GM21515 (cell line): Measurements from ENCODE around the gene HES4.
"Not testable (repeated sequence)": the region's sequence is repeated elsewhere in the genome, so short reads cannot be mapped to it uniquely, and the experiment has no call there.

ENCODE experiments used
- ATAC-seq: cut with Tn5 transposase; IDR thresholded peaks from one replicate; pipeline ENCODE4 v1.9.1; 2021; ENCODE audit not compliant: unreplicated experiment

Gene HES4

GRCh38 chr1:1019122-1019999, 19.5 kb upstream of the HES4 start:
- ATAC-seq, result peak; percentile 57

- ATAC-seq, result not testable (repeated sequence)
Measured at GRCh38 chr1:1018321-1018685, 18.4 kb upstream of the HES4 start.

DNA sequence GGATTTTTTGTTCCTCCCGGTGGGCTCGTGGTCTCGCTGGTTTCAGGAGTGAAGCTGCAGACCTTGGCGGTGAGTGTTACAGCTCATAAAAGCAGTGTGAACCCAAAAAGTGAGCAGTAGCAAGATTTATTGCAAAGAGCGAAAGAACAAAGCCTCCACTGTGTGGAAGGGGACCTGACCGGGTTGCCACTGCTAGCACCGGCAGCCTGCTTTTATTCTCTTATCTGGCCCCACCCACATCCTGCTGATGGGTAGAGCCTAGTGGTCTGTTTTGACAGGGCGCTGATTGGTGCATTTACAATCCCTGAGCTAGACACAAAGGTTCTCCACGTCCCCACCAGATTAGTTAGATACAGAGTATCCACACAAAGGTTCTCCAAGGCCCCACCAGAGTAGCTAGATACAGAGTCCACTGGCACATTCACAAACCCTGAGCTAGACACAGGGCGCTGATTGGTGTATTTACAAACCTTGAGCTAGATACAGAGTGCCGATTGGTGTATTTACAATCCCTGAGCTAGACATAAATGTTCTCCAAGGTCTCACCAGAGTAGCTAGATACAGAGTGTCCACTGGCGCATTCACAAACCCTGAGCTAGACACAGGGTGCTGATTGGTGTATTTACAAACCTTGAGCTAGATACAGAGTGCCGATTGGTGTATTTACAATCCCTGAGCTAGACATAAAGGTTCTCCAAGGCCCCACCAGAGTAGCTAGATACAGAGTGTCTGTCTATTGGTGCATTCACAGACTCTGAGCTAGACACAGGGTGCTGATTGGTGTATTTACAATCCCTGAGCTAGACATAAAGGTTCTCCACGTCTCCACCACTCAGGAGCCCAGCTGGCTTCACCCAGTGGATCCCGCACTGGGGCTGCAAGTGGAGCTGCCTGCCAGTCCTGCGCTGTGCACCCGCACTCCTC, 17.8 kb upstream of the HES4 start:
- not testable (repeated sequence) for ATAC-seq

GRCh38 chr1:1014799-1015681, 15.1 kb upstream of the HES4 start:
- ATAC-seq, result no peak

DNA sequence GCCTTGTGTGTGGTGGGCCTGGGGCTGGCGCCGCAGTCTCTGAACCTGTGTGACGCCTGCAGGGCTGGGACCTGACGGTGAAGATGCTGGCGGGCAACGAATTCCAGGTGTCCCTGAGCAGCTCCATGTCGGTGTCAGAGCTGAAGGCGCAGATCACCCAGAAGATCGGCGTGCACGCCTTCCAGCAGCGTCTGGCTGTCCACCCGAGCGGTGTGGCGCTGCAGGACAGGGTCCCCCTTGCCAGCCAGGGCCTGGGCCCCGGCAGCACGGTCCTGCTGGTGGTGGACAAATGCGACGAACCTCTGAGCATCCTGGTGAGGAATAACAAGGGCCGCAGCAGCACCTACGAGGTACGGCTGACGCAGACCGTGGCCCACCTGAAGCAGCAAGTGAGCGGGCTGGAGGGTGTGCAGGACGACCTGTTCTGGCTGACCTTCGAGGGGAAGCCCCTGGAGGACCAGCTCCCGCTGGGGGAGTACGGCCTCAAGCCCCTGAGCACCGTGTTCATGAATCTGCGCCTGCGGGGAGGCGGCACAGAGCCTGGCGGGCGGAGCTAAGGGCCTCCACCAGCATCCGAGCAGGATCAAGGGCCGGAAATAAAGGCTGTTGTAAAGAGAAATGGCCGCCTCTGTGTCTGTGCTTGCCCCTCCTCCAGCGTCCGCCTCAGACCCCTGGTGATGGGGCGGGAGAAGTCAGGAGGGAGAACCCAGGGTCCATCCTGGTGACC, 14.2 kb upstream of the HES4 start:
- ATAC-seq, result no peak

DNA sequence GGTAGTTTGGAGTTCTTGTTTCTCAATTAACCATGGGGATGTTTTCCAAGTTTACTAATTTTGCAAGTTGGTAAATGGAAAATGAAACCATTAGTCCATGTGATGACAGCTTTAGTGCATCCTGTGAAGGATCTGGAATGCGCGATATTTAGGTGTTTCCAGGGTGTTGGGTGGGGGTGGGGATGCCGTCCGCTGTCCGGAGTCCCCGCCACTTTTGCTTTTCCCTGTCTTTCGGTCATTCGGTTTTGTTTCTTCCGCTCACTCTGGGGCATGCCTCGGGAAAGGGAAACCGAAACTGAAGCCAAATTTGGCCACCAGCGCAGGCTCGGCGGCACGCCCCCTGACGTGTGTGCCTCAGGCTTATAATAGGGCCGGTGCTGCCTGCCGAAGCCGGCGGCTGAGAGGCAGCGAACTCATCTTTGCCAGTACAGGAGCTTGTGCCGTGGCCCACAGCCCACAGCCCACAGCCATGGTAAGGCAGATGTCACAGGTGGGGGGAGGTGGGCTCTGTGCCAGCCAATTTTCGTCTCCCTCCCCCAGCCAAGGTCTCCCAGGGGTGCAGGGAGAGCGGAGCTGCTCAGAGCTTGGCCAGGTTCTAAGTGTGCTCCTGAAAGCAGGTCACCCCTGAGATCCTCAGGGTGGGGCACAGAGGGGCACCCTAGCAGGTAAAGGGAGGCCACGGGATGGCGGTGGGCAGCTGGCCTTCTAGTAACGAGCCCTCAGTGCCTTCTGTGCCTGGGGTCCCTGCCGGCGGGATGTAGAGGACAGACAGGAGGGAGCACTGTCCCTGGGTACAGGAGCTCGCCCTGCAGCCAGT, 13.4 kb upstream of the HES4 start, which contains the start of gene ISG15:
ISG15 (plus strand) TSS at position 393 of the 817 bp plus-strand sequence; CDS start at position 470, 77 bp downstream.
- ATAC-seq, result peak; percentile 70

DNA sequence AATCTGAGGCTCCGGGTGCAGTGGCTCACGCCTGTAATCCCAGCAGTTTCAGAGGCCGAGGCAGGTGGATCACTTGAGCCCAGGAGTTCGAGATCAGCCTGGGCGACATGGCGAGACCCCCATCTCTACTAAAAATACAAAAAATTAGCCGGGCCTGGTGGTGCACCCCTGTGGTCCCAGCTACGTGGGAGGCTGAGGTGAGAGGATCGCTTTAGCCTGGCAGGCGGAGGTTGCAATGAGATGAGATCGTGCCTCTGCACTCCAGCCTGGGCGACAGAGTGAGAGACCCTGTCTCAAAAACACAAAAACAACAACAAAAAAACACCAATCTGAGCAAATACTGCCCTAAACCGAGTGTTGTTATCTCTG, 12.8 kb upstream of the HES4 start:
- not testable (repeated sequence) for ATAC-seq

GRCh38 chr1:1011396-1011949, 11.6 kb upstream of the HES4 start:
- ATAC-seq, result no peak

DNA sequence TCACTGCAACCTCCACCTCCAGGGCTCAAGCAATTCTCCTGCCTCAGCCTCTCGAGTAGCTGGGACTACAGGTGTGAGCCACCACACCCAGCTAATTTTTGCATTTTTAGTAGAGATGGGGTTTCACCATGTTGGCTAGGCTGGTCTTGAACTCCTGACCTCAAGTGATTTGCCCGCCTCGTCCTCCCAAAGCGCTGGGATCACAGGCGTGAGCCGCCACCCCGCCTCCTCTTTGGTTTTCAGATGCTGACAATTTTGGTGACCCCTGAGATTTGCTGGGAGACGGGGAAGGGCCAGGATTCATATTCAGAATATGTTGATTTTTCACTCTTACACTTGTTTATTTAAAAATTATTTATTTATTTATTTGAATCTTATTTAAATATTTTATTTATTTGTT, 10.2 kb upstream of the HES4 start:
- not testable (repeated sequence) for ATAC-seq

DNA sequence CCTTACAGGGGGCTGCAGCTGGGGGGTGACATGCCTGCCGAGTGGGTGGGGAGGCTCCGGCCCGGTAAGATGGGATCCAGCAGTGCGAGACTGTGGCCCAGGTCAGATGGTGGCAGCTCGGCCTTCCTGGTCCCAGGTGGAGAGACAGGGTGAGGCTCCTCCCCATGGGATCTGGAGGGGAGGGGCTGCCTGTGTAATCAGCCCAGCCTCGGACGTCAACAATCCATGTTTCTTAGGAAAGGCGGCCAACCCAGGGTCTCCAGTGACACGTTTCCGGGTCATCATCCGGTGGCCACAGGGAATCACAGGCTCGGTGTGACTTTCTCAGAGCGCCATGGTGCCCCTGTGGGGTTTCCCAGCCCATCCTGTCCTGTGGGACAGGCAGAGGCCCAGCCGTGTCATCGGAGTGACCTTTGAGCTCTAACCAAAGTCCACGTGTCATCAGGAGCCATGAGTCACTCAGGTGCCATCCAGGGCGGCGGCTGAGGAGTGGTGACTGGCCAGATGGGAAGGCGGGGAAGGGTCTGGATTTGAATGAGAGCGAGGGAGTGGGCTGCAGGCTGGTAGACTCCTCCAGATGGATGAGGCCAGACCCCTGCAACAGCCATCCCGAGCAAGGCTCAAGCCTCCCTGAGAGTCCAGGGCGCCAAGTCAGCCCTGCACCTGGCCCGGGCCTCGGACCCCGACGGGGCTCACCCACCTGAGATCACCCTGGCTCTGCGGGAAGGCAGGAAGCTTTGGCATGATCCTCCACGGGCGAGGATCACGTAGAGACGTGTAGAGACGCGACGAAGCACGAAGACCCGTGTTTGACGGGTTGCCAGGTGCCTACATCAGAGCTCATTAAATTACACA, 6.6 kb upstream of the HES4 start:
- no peak for ATAC-seq

- no peak for ATAC-seq
Measured at GRCh38 chr1:1005774-1006304, 5.9 kb upstream of the HES4 start.

GRCh38 chr1:1004780-1005697, 5.1 kb upstream of the HES4 start:
- no peak for ATAC-seq

GRCh38 chr1:1004420-1004779, 4.5 kb upstream of the HES4 start:
- no peak for ATAC-seq

DNA sequence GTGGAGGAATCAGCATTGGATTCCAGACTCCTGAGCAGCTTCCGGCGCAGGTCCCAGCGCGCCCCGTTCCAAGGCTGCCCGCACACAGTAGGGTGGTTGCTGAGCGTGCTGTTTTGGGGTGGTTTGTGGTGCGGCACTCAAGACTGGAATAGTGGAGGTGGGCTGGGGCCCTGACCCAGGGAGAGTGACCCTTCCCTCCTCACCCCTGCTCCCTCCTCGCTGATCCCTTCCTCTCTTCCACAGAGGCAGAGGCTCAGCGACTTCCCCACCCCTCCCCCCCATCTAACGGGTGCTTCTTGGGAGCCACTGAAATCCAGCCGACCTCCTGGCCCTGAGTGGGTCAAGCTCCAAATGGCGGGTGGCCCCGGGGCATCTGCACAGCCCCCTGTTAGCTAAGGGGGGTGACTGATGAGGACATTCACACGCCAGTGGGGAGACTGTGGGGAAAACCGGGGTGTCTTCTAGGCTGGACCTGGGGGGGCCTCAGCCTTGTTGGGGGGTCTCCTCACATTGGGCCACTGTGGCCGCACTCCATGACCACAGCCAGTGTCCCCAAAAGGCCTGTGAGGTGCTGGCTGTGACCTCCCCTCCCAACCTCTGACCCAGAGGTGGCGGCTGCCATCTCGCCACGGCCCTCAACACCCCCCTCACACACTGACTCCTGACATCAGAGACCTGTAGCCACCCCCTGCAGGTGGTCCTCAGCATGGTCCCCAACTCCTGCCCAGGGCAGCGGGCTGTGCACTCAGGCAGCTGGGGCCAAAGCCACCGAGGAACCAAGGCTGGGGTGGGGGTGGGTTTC, 3.9 kb upstream of the HES4 start:
- no peak for ATAC-seq

DNA sequence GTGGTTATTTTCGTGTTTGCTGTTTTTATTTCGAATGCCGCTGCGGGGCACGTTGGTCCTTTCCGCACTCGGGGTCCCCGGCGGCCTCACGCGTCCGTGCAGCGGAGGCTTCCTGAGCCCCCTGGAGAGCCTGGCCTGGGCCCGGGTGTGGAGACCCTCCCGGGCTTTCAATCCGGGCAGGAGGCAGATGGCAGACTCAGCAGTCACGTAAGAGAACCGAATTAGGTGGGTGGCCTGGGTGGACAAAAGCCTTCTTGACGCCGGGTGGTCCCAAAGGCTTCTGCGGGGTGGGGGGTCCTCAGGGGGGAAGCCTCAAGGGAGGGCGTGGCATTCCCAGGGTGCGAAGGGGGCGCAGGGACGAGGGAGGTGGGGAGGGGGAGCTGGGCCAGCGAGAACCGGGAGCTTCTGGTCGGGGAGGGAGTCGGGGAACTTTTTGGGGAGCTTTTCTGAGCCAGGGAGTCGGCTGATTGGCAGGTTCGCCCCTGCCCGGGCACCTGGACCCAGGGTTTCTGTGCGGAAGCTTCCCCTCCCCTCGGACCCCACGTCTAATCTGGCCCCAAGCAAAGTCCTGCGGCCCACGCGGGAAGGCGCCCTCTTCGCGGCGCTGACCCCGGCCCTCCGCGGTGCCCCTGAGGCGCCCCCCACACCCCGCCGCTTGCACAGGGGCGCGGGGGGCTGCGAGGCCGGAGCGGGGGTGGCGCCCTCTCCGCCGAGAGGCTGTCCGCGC, 1.3 kb upstream of the HES4 start:
- ATAC-seq, result no peak
